ENCODE data around the gene CYP2F1. TPM values are rescaled to one million over a fixed set of nuclear protein-coding genes. Genes with fewer than 3 reads are reported as not detected.

The CYP2F1 gene, protein sequence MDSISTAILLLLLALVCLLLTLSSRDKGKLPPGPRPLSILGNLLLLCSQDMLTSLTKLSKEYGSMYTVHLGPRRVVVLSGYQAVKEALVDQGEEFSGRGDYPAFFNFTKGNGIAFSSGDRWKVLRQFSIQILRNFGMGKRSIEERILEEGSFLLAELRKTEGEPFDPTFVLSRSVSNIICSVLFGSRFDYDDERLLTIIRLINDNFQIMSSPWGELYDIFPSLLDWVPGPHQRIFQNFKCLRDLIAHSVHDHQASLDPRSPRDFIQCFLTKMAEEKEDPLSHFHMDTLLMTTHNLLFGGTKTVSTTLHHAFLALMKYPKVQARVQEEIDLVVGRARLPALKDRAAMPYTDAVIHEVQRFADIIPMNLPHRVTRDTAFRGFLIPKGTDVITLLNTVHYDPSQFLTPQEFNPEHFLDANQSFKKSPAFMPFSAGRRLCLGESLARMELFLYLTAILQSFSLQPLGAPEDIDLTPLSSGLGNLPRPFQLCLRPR
- total RNA-seq: not detected in 2 replicates

GRCh38 chr19:41114132-41114531, at the start of gene CYP2F1:
Gene CYP2F1 (plus strand): TSS chr19:41114432. CDS start chr19:41116189, 1,757 bp downstream.

DNA sequence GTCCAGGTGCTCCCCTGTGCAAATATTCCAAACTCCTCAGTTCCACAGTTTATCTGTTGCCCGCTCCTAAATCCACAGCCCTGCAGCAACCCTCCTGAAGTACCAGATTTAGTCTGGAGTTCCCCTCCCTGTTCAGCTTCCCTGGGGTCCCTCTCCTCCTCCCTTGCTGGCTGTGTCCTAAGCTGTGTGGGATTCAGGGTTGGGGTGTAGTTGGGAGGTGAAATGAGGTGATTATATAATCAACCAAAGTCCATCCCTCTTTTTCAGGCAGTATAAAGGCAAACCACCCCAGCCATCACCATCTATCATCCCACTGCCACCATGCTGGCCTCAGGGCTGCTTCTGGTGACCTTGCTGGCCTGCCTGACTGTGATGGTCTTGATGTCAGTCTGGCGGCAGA, 26.1 kb upstream of the CYP2F1 start, which contains the start of gene CYP2A13:
Gene CYP2A13 (plus strand): TSS at position 301 of the 400 bp plus-strand sequence. CDS start 21 bp downstream, at position 322.

Other genes starting within 250 kb of the CYP2F1 start
- not detected in 2 replicates for gene CYP2A7, start 232.2 kb upstream of the CYP2F1 start, total RNA-seq
- not detected in 2 replicates for gene CYP2B6, start 123.2 kb upstream of the CYP2F1 start, total RNA-seq
- not detected in 2 replicates for gene CYP2A13, start 26.0 kb upstream of the CYP2F1 start, total RNA-seq
- gene CYP2S1, start 78.8 kb downstream of the CYP2F1 start, total RNA-seq: 0.09 and 0.54 TPM in 2 replicates
- 91.9 and 209 TPM in 2 replicates for gene AXL, start 104.8 kb downstream of the CYP2F1 start, total RNA-seq
- gene HNRNPUL1, start 149.9 kb downstream of the CYP2F1 start, total RNA-seq: 69.6 and 79.2 TPM in 2 replicates
- gene CCDC97, start 195.7 kb downstream of the CYP2F1 start, total RNA-seq: 7.9 and 9.5 TPM in 2 replicates
- 19.4 and 52.1 TPM in 2 replicates for gene TGFB1, start 239.5 kb downstream of the CYP2F1 start, total RNA-seq
- 9.8 and 10.8 TPM in 2 replicates for gene B9D2, start 249.7 kb downstream of the CYP2F1 start, total RNA-seq

Data from endothelial cell of coronary artery (primary cell).